CD4-positive, alpha-beta T cell (primary cell): ENCODE measurements around the gene MAML2. TPM values are rescaled to one million over a fixed set of nuclear protein-coding genes. Genes with fewer than 3 reads are reported as not detected.

Experiments used
- ATAC-seq: fragments of 200-7000 bp; cut with Tn5 transposase; one replicate; pipeline ENCODE4 v1.10.0; 2022; ENCODE audit warnings: mild to moderate bottlenecking; ENCODE audit not compliant: poor library complexity
- CTCF ChIA-PET: fragments of 350-600 bp; sonication (Branson Sonifier 250); formaldehyde crosslinking; loops from one replicate; lab custom pipeline; 2021; ENCODE audit warnings: antibody characterized with exemption, inconsistent platforms; lab: Charles Lee
- POLR2A ChIA-PET: fragments of 350-600 bp; sonication (Branson Sonifier 250); formaldehyde crosslinking; loops from one replicate; lab custom pipeline; 2021; ENCODE audit warnings: antibody characterized with exemption, inconsistent platforms; lab: Charles Lee
- DNase-seq, 14 experiments: peaks; one replicate each; pipeline ENCODE4 v3.0.0-alpha.2; 2013 to 2020; ENCODE audit warnings: mixed read lengths in 2 of 14
- H3K27ac ChIP-seq, 2 donors: one replicate each; pipeline versions ENCODE4 v1.5.1 to v1.7.0; 2013; ENCODE audit warnings: low read length in 2 of 2, low read depth in 1 of 2, mild to moderate bottlenecking in 1 of 2
- H3K27me3 ChIP-seq, 2 experiments: 1 replicate in 1 of 2; 2 replicates in 1 of 2; pipeline versions ENCODE4 v1.6.1 to v1.7.0; 2013; ENCODE audit warnings: low read length in 2 of 2, control low read depth in 1 of 2, mild to moderate bottlenecking in 1 of 2, moderate library complexity in 1 of 2; ENCODE audit not compliant: insufficient read depth in 2 of 2, control insufficient read depth in 1 of 2
- H3K36me3 ChIP-seq: one replicate; pipeline ENCODE4 v1.6.1; 2013; ENCODE audit warnings: low read length, control low read depth; ENCODE audit not compliant: insufficient read depth
- H3K4me1 ChIP-seq: one replicate; pipeline ENCODE4 v1.6.1; 2013; ENCODE audit warnings: low read length, control low read depth; ENCODE audit not compliant: insufficient read depth
- H3K4me3 ChIP-seq: one replicate; pipeline ENCODE4 v1.5.1; 2013; ENCODE audit warnings: mild to moderate bottlenecking, low read length, moderate library complexity
- H3K9me3 ChIP-seq, 2 experiments: 1 replicate in 1 of 2; 2 replicates in 1 of 2; pipeline versions ENCODE4 v1.6.1 to v1.7.0; 2013; ENCODE audit warnings: low read length in 2 of 2, mild to moderate bottlenecking in 2 of 2, control low read depth in 1 of 2, moderate library complexity in 1 of 2; ENCODE audit not compliant: control insufficient read depth in 1 of 2, insufficient read depth in 1 of 2
- H3K27ac Mint-ChIP-seq: one replicate; pipeline ENCODE4 v1.8.0; 2020; ENCODE audit warnings: mixed read lengths
- H3K27me3 Mint-ChIP-seq: one replicate; pipeline ENCODE4 v1.8.0; 2021; ENCODE audit warnings: mixed read lengths
- H3K36me3 Mint-ChIP-seq: one replicate; pipeline ENCODE4 v1.8.0; 2021; ENCODE audit warnings: low read depth, mixed read lengths
- H3K4me1 Mint-ChIP-seq: one replicate; pipeline ENCODE4 v1.8.0; 2021; ENCODE audit warnings: low read depth, mixed read lengths
- H3K4me3 Mint-ChIP-seq: one replicate; pipeline ENCODE4 v1.8.0; 2020; ENCODE audit warnings: mild to moderate bottlenecking, mixed read lengths
- H3K9me3 Mint-ChIP-seq: one replicate; pipeline ENCODE4 v1.8.0; 2020; ENCODE audit warnings: mixed read lengths
- CTCF ChIP-seq: fragments of 200-600 bp; IDR thresholded peaks from one replicate; pipeline ENCODE4 v1.8.0; 2022; ENCODE audit warnings: antibody characterized with exemption, mild to moderate bottlenecking
- intact Hi-C, 2 experiments: fragments of 100-400 bp; cut with DNase I in 1 of 2; cut with micrococcal nuclease in 1 of 2; formaldehyde crosslinking; loops; one replicate each; pipeline versions ENCODE4 v1.15.1 to v1.9.0; 2023 to 2025; cut with DNase I, micrococcal nuclease
- total RNA-seq, 174 experiments: library from RNA in 2 of 174; stranded (reverse) in 2 of 174; gene quantifications; one replicate each; pipeline ENCODE4 v1.2.3 and lab custom pipeline; 2021 to 2026

Gene MAML2
- total RNA-seq, 2 experiments from 2014 or later, result 58.8 to 59.8 TPM

- H3K4me3 ChIP-seq, result no peak overlapping the region
- Mint-ChIP-seq H3K27me3 (no peaks in the 10 kb centered on the region), H3K36me3 (peaks cover 19% of the 10 kb centered on the region), H3K9me3 (no peaks in the 10 kb centered on the region), H3K4me1 (peaks cover 82% of the 10 kb centered on the region), H3K4me3 (no peak overlapping the region), H3K27ac (peak overlapping the region; percentile 75)
- no peak for TF ChIP-seq CTCF
- peaks cover 3% of the 10 kb centered on the region for H3K4me1 ChIP-seq
- peak in 1 of 14 experiments; percentile 32 for DNase-seq
- POLR2A ChIA-PET, result no interaction called here
- H3K9me3 ChIP-seq, result no peaks in the 10 kb centered on the region
- no peak overlapping the region for H3K27ac ChIP-seq
- H3K27me3 ChIP-seq, result no peaks in the 10 kb centered on the region
- CTCF ChIA-PET, result interaction anchor here (1.0 to 1.6 kb wide), 2 partner anchors 9 to 10 kb away, joined by 3 to 4 read pairs; no protein-coding TSS in a partner anchor
- intact Hi-C loops, result no loop called here
- peak; percentile 53 for ATAC-seq
- no peaks in the 10 kb centered on the region for H3K36me3 ChIP-seq
These were observed 318.3 kb downstream of the MAML2 start for GRCh38 chr11:96024666-96025065.

- ChIA-PET CTCF (interaction anchor here (1.2 kb wide), 1 partner anchor 12 kb away, joined by 3 read pairs; no protein-coding TSS in a partner anchor), POLR2A (no interaction called here)
- DNase-seq (no peak), ATAC-seq (no peak)
- Histone ChIP-seq H3K36me3 (no peaks in the 10 kb centered on the region), H3K4me3 (no peak overlapping the region), H3K27me3 (no peaks in the 10 kb centered on the region), H3K27ac (no peak overlapping the region), H3K4me1 (peaks cover 3% of the 10 kb centered on the region), H3K9me3 (no peaks in the 10 kb centered on the region)
- Mint-ChIP-seq H3K36me3 (peaks cover 18% of the 10 kb centered on the region), H3K4me1 (peaks cover 70% of the 10 kb centered on the region), H3K27me3 (no peaks in the 10 kb centered on the region), H3K9me3 (no peaks in the 10 kb centered on the region), H3K4me3 (no peak overlapping the region), H3K27ac (peak overlapping the region; percentile 75)
- intact Hi-C loops, result no loop called here
- no peak for TF ChIP-seq CTCF
These were observed 319.7 kb downstream of the MAML2 start for GRCh38 chr11:96023275-96023674.

DNA sequence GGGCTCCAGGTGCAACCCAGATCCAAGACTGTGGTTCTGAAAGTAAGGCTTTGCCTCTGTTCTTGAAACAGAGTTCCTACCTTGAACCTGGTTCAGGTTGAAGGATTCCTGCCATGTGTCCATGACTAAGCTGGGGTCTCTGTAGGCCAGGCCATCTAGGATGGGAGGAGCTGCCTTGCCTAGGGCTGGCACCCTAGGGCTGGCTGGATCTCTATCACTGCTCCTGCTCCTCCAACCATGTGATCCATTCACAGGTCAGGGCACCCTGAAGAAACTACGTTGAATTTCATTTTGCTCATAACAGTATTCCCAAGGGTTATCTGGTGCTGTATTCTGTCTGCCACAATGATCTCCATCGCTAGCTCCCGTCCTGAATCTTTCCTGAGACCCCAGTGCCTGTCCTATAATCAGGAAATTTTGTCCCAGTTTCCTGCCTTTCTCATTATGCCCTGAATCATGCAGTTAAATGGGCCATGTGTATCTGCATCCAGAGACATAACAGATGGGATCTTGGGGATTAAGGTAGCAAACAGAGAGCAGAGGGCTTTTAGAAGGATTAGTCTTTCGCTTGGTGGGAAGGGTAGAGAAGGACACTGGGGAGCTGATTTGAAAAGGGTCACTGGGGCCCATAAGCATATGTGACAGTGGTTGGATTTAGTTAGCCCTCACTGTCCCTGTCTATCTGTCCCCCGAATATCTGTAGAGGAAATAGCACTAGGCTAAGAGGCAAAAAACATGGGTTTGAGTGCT lies 320.9 kb downstream of the MAML2 start:
- H3K27me3 ChIP-seq, result no peaks in the 10 kb centered on the region
- H3K27me3 Mint-ChIP-seq, result no peaks in the 10 kb centered on the region
- peaks cover 10% of the 10 kb centered on the region for H3K36me3 Mint-ChIP-seq
- no peak overlapping the region for H3K4me3 ChIP-seq
- ChIA-PET CTCF (interaction anchor here (0.6 to 1.0 kb wide), 2 partner anchors 46 to 321 kb away, joined by 3 to 4 read pairs; partner anchors contain the start of gene MAML2), POLR2A (interaction anchor here (0.6 kb wide), 1 partner anchor 237 kb away, joined by 3 read pairs; no protein-coding TSS in a partner anchor)
- no peaks in the 10 kb centered on the region for H3K36me3 ChIP-seq
- peak overlapping the region; percentile 75 for H3K27ac Mint-ChIP-seq
- peaks cover 7% of the 10 kb centered on the region for H3K4me1 ChIP-seq
- no peak overlapping the region for H3K4me3 Mint-ChIP-seq
- H3K4me1 Mint-ChIP-seq, result peaks cover 61% of the 10 kb centered on the region
- DNase-seq (no peak), ATAC-seq (no peak)
- H3K27ac ChIP-seq, result no peak overlapping the region
- TF ChIP-seq CTCF, result no peak
- H3K9me3 Mint-ChIP-seq, result no peaks in the 10 kb centered on the region
- no peaks in the 10 kb centered on the region for H3K9me3 ChIP-seq
- intact Hi-C loops, result no loop called here
